A549 (cell line): ENCODE data around the gene ANKRD65.

Experiments
- CEBPB ChIP-seq, 2 experiments: fragments of >200 bp in 1 of 2; sonication (Bioruptor Twin) in 1 of 2; formaldehyde crosslinking in 1 of 2; IDR thresholded peaks; 2 replicates each; pipeline ENCODE4 v1.6.1; 2012 to 2016
- EP300 ChIP-seq, 2 experiments: fragments of >200 bp; sonication (Bioruptor Twin); formaldehyde crosslinking; IDR thresholded peaks; 2 replicates in 1 of 2; 3 replicates in 1 of 2; pipeline ENCODE4 v1.6.1; 2016 to 2017
- POLR2A ChIP-seq: IDR thresholded peaks from 2 replicates; pipeline ENCODE4 v1.6.1; 2012; ENCODE audit warnings: mild to moderate bottlenecking, low read length
- RAD21 ChIP-seq, 2 experiments: fragments of >200 bp in 1 of 2; sonication (Bioruptor Twin) in 1 of 2; formaldehyde crosslinking in 1 of 2; IDR thresholded peaks in 1 of 2; conservative IDR thresholded peaks in 1 of 2; 2 replicates in 1 of 2; 3 replicates in 1 of 2; pipeline ENCODE4 v1.6.1; 2012 to 2018; ENCODE audit warnings: inconsistent platforms in 1 of 2
- TF ChIP-seq, protein P1 (sequence below): fragments of >200 bp; sonication (Bioruptor Twin); formaldehyde crosslinking; IDR thresholded peaks from 3 replicates; pipeline ENCODE4 v1.5.1; 2016
- TF ChIP-seq, protein P2 (sequence below): fragments of 250-450 bp; sonication (Bioruptor Pico); IDR thresholded peaks from 2 replicates; pipeline ENCODE4 v1.5.0; 2020; ENCODE audit warnings: low read depth, mild to moderate bottlenecking, moderate library complexity
- TF ChIP-seq, protein P3 (sequence below): fragments of 450-650 bp; IDR thresholded peaks from 2 replicates; pipeline ENCODE4 v1.6.1; 2014; ENCODE audit warnings: antibody characterized with exemption
- TF ChIP-seq, protein P4 (sequence below): IDR thresholded peaks from 2 replicates; pipeline ENCODE4 v1.6.1; 2012

DNA sequence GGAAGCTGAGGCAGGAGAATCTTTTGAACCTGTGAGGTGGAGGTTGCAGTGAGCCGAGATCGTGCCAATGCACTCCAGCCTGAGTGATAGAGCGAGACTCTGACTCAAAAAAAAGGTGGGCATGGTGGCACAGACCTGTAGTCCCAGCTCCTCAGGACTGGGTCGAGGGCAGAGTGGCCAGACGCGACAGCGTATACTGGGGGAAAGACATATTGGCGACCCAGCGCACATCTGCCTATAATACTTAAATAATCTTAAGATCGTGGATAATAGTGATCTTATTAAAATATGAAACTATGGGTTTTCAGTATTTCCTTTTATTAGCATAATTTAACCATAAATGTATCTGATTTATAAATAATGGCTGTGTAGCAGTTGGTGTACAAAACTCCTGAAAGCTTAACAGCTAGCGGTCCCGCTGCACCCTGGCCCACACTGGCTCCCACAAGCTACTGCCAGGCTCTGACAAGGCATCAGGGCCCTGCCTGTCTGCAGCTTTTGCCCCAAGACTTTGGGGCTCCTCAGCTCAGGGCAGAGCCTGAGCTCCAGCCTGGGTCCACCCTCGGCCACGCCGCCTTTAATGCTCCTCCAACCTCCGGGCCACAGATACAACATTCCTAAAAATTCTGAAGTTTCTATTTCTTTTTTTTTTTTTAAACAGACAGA, 43.4 kb downstream of the ANKRD65 start:
- TF ChIP-seq, protein P1, sequence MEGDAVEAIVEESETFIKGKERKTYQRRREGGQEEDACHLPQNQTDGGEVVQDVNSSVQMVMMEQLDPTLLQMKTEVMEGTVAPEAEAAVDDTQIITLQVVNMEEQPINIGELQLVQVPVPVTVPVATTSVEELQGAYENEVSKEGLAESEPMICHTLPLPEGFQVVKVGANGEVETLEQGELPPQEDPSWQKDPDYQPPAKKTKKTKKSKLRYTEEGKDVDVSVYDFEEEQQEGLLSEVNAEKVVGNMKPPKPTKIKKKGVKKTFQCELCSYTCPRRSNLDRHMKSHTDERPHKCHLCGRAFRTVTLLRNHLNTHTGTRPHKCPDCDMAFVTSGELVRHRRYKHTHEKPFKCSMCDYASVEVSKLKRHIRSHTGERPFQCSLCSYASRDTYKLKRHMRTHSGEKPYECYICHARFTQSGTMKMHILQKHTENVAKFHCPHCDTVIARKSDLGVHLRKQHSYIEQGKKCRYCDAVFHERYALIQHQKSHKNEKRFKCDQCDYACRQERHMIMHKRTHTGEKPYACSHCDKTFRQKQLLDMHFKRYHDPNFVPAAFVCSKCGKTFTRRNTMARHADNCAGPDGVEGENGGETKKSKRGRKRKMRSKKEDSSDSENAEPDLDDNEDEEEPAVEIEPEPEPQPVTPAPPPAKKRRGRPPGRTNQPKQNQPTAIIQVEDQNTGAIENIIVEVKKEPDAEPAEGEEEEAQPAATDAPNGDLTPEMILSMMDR = no peak
- TF ChIP-seq POLR2A = no peak
- TF ChIP-seq, protein P2, sequence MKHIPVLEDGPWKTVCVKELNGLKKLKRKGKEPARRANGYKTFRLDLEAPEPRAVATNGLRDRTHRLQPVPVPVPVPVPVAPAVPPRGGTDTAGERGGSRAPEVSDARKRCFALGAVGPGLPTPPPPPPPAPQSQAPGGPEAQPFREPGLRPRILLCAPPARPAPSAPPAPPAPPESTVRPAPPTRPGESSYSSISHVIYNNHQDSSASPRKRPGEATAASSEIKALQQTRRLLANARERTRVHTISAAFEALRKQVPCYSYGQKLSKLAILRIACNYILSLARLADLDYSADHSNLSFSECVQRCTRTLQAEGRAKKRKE (CRISPR knock-in tag) = no peak
- TF ChIP-seq, protein P3, sequence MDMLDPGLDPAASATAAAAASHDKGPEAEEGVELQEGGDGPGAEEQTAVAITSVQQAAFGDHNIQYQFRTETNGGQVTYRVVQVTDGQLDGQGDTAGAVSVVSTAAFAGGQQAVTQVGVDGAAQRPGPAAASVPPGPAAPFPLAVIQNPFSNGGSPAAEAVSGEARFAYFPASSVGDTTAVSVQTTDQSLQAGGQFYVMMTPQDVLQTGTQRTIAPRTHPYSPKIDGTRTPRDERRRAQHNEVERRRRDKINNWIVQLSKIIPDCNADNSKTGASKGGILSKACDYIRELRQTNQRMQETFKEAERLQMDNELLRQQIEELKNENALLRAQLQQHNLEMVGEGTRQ = no peak
- TF ChIP-seq CEBPB (IDR thresholded peaks at IDR 0.05) = no peak
- TF ChIP-seq, protein P4, sequence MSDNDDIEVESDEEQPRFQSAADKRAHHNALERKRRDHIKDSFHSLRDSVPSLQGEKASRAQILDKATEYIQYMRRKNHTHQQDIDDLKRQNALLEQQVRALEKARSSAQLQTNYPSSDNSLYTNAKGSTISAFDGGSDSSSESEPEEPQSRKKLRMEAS = no peak
- no peak for TF ChIP-seq EP300 (IDR thresholded peaks at IDR 0.05)
- no peak for TF ChIP-seq RAD21 (conservative IDR thresholded peaks at IDR 0.05 in 1 of 2, IDR thresholded peaks at IDR 0.05 in 1 of 2)
